ENCODE data around the gene ACAD9.
"Not testable (repeated sequence)": the region's sequence is repeated elsewhere in the genome, so short reads cannot be mapped to it uniquely, and the experiment has no call there.

The ACAD9 gene

DNA sequence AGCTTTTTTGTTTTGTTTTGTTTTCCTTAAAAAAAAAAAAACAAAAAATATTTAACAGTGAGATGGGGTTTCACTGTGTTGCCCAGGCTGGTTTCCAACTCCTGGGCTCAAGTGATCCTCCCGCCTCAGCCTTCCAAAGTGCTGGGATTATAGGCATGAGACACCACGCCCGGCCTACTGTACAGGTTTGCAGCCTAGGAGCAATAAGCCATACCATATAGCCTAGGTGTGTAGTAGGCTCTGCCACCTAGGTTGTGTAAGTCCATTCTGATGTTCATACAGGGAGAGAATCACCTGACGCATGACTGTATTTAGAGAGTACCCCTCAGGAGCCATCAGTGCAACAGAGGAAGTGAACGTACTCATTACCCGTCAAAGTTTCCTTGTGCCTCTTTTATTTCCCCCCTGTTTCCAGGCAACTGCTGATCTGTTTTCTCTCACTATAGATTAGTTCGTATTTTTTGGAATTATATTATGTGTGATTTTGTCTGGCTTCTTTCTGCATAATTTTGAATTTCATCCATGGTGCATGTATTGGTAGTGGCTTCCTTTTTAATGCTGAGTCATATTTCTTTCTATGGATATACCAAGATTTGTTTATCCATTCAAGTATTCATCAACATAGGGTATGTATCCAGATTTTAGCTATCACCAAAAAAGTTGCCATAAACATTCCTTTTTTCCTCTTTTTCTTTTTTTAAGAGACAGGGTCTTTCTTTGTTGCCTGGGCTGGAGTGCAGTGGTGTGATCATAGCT, 9.9 kb downstream of the ACAD9 start:
- no peak overlapping the region for H3K4me3 ChIP-seq (ENCODE audit: low read depth, low read length)

DNA sequence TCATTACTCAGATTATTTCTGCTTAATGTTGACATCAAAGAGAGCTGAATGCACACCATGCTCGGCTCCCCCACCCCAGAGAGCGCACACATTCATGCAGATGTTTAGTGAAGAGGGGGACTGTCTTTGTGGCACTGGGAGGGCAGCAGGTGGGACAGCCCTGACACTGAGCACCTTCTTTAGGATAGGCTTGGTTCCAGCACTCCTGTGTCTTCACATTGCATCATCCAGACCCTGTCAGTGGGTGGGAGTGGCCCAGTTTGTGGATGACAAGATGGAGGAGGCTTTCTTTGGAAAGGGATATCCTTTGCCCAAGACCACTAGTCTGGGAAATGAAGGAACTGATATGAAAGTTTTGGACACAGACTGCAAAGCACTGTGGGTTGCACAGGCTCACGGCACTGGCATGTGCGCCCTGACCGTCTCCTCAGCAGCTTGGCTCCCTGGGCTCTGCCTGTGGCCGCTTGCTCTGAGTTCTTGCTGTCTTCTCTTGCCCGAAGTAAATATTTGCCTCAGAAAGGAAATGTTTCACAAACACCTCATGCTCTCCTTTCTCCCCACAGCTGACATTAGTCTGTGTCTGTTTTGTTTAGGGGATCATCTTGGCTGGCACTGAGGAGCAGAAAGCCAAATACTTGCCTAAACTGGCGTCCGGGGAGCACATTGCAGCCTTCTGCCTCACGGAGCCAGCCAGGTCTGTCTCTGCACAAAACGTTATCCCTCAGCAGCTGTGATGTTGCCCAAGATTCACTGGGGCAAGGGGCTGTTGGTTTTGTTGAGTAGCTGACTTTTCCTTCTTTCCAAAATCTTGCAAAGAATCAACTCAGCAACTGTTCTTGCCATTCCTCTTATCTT, 16.6 kb downstream of the ACAD9 start:
- no peak overlapping the region for H3K4me3 ChIP-seq (ENCODE audit: low read depth, low read length)

DNA sequence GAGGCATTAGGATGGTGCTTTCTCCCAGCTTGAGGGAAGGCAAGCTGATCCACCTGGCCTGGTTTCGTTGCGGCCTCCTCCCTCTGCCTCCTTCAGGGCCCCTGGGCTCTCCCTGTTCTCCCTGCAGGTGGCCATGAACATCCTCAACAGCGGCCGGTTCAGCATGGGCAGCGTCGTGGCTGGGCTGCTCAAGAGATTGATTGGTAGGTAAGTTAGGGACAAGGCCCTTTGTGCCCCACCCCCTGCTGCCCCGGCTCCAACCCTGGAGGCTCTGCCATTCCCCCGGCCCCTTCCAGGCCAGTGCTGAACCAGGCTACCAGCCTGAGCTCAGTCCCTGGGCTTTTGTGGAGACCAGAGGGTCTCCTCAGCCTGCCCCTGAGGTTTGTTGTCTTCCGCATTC, 23.0 kb downstream of the ACAD9 start:
- H3K4me3 ChIP-seq (ENCODE audit: low read depth, low read length) = no peak overlapping the region

DNA sequence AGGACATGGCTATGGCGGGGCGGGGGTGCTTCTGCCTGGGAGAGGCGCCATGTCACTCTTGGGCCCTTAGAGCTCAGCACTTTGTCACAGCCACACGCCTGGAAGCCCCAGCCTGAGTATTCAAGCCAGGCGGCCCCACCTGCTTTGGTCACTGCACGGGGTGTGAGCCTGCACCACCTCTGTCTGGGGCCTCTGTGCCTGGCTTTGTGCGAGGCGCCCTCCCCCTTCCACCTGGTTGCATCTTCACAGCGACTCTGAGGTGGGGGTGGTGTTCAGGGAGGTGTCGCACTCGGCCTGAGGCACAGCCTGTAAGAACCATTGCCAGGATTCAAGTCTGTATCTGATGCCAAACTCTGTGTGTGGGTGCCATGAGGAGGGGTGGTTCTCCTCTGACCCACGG, 24.1 kb downstream of the ACAD9 start:
- no peak overlapping the region for H3K4me3 ChIP-seq (ENCODE audit: low read depth, low read length)

DNA sequence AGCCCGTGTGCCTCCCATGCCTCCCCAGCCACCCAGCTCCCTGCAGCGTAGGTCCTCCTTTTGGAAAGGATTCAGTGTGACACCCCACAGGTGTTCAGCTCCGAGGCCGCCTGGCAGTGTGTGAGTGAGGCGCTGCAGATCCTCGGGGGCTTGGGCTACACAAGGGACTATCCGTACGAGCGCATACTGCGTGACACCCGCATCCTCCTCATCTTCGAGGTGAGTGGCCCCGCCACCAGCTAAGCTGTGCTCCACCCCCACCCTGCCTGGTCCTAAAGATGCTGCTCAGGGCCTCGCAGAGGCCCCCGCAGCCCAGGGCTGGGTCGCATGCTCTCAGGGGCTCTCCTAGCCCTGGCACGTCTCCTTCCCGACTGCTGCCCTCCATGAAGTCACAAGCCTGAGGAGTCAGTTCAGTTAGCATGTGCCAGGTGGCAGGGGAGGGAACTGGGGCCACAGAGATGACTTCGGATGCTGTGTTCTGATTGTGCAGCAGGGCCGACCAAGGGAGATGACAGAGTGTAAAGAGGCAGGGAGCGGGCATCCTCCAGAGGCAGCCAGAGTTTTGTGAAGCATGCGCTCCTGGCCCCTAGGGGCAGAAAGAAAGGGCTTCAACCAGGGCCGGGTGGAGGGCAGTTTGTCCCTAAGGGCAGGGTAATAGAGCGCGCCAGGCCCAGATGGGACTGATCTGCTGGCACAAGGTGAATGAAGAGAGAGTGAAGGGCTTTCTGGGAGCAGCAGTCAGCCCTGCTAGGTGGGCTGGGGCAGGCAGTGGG, 26.8 kb downstream of the ACAD9 start:
- H3K4me3 ChIP-seq (ENCODE audit: low read depth, low read length) = no peak overlapping the region

DNA sequence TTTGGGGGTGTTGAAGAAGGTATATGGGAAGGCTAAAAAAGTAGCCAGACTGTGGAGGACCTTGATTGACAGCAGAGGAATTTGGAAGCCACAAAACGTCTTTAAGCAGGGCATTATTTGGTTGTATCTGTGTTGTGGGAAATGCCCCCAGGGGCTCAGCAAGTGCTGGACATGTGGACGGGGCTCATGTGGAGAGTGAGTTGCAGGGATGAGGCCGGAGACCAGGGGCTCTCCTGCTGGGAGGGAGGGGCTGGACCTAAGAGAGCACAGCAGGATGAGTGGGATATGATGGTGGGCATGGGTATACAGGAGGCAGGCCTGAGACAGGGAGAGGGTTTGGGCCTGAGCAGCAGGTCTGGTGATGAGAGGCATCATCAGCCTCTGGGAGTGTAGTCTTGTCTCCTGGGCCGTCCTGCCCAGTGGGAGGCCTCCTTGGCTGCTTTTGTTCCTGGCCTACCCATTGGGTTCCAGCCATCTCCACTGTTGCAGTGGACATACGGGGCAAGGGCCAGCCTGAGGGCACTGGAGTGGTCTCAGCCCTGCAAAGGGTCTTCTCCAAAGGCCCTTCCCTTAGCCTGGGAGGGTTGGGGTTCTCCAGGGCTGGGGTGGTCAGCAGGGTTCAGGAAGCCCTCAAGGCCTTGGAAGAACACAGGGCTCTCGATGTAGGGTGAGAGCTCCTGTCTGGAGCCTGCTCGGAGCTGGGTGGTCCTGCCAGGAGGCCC, 27.5 kb downstream of the ACAD9 start:
- no peak overlapping the region for H3K4me3 ChIP-seq (ENCODE audit: low read depth, low read length)

DNA sequence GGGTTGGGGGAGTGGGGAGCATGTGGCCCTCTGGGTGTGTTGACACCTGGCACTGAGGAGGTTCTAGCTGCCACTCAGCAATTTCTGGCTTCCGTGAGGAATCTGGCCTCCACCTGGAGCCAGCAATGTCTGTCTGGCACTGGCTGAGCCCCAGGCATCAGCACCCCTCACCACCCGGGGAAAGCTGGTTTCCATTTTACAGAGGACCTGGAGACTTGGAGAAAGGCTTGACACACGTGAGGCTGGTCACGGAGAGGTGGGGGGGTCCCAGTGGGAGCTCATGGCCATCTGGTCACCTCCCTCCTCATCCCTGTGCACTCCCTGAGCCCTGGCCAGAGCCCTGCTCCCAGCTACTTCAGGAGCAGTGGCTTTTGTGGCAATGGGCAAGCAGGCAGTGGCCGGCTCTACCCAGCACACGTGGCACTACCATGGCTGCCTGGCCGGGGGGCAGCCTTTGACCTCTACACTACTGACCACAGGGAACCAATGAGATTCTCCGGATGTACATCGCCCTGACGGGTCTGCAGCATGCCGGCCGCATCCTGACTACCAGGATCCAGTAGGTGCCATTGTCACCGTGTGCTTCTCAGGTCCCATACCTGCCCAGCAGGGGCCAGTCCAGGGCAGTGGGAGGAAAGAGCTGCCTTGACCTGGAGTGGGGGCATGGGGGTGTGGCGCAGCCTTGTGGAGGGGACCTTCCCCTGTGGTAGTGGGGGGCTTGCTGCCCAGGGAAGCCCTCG, 28.5 kb downstream of the ACAD9 start:
- H3K4me3 ChIP-seq (ENCODE audit: low read depth, low read length) = no peak overlapping the region

DNA sequence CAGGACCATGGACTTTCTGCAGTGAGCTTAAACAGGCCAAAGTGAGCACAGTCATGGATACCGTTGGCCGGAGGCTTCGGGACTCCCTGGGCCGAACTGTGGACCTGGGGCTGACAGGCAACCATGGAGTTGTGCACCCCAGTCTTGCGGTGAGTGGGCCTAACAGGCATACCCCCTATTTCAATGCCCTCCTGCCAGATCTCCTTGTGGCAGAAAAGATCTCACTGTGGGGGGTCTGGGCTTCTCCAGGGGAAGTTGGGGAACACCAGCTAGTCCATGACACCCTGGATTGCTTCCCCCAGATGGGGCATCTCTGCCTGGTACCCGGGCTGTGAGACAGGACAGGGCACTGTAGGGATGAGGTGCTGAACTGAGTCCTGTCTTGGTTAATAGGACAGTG, 29.5 kb downstream of the ACAD9 start:
- H3K4me3 ChIP-seq (ENCODE audit: low read depth, low read length) = no peak overlapping the region

DNA sequence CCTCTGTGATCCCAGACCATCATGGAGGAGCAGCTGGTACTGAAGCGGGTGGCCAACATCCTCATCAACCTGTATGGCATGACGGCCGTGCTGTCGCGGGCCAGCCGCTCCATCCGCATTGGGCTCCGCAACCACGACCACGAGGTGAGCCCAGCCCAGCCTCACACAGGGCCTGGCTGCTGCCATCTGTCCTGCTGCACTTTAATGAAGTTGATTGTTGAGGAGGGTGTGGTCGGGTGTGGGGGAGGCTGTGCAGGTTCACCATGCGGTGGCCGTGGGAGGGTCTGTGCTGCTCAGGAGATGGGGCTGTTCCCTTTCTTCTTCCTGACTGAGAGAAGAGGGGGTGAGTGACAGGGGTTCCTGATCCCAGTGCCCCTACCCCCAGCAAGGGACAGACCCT, 30.6 kb downstream of the ACAD9 start:
- no peak overlapping the region for H3K4me3 ChIP-seq (ENCODE audit: low read depth, low read length)

DNA sequence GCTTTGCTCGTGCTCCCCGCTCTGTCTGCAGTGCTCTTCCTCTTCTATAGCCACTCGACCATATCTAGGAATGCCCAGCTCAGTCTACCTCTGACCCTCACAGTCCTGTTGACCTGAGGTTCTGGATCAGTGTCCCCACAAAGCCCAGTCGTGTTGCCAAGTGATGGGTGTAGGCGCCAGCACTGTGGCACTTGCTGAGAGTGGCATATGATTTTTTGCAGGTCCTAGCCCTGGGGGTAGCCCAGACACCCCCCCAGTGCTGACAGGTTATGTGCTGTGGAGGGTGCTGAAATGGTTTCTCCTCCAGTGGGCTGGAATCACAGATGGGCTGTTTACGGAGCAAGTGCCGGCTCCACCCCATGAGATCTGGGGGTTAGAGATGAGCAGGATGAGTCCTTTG, 32.5 kb downstream of the ACAD9 start:
- H3K4me3 ChIP-seq (ENCODE audit: low read depth, low read length) = no peak overlapping the region

DNA sequence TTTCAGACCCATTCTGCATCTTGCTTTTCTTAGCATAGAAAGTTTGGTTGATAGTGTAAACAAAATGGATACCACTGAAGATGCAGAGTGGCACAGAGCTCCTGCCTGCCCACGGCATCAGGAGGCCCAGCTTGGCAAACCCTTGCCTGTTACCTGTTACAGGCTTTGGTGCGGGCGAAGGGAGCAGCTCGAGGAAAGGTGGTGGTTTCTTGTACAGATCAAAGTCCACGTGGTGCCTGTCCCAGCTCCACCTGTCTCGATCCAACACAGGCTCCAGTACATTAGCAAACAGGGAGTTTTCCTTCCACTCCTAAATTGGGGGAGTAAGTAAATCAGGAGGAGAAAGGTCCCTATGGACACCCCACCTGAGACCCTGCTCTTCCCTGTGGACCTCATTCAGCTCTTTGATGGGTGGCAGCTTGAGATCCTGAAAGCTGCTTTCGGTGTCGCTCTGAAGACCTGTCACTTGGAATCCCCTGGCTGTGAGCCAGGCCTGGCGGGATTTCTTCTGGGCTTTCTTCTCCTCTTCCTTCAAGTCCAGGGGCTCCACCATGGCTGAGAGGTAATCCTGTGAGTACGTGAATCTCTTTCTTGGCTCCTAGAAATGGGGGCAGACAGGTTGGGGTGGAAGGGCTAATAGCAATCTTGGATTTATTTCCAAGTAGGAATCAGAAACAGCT, 35.7 kb downstream of the ACAD9 start:
- no peak overlapping the region for H3K4me3 ChIP-seq (ENCODE audit: low read depth, low read length)

DNA sequence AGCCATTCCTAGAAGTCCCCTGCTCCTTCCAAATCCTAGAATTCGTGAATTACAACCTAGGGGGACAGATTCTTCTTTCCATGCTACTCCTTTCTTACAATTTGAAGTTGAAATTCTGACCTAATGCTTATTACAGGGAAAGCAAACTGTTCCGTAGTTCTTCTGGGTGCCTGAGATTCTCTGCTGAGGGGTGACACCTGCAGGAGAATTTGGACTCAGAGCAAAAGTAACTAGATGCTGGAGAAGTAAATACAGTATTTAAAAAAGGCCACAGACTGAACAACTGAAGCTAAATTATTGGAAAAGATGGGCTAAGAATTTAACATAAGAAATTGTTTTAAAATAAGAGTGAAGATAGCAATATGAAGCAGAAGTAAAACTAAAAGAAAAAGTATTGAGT, 37.9 kb downstream of the ACAD9 start:
- H3K4me3 ChIP-seq (ENCODE audit: low read depth, low read length) = no peak overlapping the region

DNA sequence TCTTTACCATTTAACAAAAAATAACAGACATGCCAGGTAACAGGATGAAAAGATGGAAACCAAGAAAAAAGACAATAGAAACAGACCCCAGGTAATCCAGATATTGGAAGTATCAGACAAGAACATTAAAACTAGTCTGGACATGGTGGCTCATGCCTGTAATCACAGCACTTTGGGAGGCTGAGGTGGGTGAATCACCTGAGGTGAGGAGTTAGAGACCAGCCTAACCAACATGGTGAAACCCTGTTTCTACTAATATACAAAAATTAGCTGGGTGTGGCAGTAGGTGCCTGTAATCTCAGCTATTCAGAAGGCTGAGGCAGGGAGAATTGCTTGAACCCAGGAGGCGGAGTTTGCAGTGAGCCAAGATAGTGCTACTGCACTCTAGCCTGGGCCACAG, 40.6 kb downstream of the ACAD9 start:
- H3K4me3 ChIP-seq (ENCODE audit: low read depth, low read length) = no peak overlapping the region

DNA sequence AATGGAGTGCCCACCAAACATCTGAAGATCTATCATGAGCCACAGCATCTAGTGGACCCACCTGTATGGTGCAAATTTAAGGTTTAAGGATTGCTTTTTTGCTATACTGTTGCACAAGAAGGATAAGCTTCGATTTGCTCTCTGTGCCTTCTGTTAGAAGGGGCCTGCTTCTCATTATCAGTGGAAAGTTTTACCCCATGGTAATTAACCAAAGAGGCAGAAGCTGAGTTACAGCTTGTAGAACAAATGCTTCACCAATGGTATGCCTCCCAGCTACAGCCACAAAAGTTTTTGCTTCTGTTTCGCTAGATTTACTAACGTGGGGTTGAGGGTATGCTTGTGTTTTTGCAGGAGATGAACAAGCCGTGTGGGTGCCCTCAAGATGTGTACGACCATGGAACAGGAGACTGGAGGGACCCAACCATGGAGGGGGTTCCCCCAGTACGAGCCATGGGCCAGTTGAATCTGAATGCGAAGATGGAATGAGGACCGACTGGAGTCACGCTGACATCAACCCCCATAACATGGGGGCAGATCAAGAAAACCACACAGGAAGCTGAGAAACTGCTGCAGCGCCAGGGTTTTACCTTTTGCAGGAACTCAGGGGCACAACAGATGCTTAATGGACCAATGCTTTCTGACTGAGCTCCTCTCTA, 43.5 kb downstream of the ACAD9 start:
- no peak overlapping the region for H3K4me3 ChIP-seq (ENCODE audit: low read depth, low read length)

DNA sequence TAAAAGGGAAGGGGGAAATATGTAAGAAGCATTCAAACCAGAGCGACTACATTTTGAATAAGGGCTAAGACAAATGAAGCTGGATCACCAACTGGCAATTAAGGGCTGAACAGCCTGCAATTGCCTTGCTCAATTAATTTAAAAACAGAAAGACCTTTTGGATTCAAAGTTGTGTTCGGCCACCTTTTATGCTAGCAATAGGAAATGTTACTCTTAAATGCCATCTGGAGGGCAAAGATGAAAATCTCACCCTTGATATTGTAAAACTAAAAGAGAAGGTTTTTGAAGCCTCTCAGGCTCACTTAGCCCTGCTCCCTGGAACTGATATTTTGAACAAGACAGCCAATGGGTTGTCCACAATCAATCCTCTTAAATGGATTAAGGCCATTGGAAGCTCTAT, 44.2 kb downstream of the ACAD9 start:
- H3K4me3 ChIP-seq (ENCODE audit: low read depth, low read length) = no peak overlapping the region

DNA sequence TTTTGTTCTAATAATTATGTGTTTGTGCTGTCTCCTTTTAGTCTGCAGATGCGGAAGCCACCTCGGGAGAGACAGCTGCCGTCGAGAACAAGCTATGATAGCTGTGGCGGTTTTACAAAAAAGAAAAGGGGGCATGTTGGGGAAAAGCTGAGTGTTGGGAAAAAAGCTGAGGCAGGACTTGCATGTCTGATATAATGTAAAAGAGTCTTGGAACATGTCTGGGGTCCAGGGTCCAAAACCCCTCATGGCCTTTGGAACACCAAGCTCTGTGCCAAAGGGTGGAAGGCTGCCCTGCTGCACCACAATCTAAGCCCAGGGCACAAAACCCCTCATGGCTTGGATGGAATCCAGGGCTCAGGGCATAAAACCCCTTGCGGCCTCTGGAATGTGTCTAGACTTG, 44.6 kb downstream of the ACAD9 start:
- not testable (repeated sequence) for H3K4me3 ChIP-seq (ENCODE audit: low read depth, low read length)

DNA sequence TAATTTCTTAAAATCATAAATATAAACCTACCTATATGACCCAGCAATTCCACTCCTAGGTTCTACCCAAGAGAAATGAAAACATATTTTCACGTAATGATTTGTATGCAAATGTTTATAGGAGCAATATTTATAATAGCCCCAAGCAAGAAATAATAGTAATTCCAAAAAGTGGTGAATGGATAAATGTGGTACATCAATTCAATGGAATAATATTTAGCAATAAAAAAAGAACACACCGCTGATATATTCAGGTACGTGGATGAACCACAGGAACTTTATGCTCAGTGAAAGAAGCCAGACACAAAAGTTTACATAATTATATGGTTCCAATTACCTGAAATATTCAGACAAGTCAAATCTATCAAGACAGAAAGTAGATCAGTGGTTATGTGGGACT, 49.9 kb downstream of the ACAD9 start:
- no peak overlapping the region for H3K4me3 ChIP-seq (ENCODE audit: low read depth, low read length)

DNA sequence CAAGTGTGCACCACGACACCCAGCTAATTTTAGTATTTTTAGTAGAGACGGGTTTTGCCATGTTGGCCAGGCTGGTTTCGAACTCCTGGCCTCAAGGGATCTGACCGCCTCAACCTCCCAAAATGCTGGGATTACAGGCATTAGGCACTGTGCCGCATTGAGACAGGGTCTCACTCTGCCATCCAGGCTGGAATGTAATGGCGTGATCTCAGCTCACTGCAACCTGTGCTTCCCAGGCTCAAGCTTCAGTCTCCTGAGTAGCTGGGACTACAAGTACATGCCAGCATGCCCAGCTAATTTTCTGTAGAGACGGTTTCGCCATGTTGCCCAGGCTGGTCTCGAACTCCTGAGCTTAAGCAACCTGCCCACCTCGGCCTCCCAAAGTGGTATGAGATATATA, 51.6 kb downstream of the ACAD9 start:
- H3K4me3 ChIP-seq (ENCODE audit: low read depth, low read length) = no peak overlapping the region

DNA sequence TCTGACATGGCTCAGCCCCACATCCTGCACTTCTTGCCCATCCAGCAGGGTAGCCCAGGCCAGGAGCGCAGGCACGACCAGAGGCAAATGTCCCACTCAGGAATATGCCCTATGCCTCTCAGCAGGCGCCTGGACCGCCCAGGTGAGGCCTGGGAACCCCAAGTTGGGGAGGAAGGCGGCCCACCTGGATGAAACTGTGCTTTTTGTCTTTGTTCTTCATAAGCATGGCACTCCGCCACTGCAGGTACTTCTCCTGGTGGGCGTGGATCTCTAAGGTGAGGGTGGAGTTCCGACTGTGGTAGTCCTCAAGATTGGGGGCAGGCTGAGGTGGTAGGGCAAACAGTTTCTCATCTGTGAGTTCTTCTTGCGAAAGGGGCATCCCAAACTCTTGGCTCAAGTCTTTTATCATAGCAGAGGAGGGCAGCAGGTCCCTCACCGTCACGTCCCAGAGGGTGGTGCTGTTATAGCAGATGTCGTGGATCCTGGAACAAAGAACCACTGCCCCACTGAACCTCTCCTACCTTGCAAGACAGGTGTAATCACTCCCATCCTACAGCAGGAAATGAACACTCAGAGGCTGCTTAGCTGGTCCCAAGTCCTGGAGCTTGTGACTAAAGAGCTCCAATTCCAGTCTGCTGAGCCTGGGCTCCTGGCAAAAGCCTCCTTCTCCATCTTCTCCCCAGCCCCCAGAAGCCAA, 53.2 kb downstream of the ACAD9 start:
- H3K4me3 ChIP-seq (ENCODE audit: low read depth, low read length) = no peak overlapping the region
